ENCODE measurements around the gene KRTAP17-1. TPM values are rescaled to one million over a fixed set of nuclear protein-coding genes. Genes with fewer than 3 reads are reported as not detected.

Gene KRTAP17-1
- total RNA-seq, 2 experiments from 2014 or later = not detected

GRCh38 chr17:41301916-41302901 is 13.3 kb downstream of the KRTAP17-1 start, which contains the start of gene KRTAP29-1:
KRTAP29-1 (minus strand) TSS chr17:41302851; CDS start chr17:41302851, 0 bp downstream.
- Mint-ChIP-seq H3K36me3 (ENCODE audit: low read depth) (no peaks in the 10 kb centered on the region), H3K4me1 (ENCODE audit: low read depth) (peaks cover 20% of the 10 kb centered on the region), H3K4me3 (no peak within 1 kb of the TSS), H3K9me3 (peaks cover 2% of the 10 kb centered on the region), H3K27ac (no peak within 1 kb of the TSS), H3K27me3 (no peaks in the 10 kb centered on the region)
- intact Hi-C loops (cut with micrococcal nuclease) = no loop called here
- CTCF ChIA-PET = interaction anchor here (1.1 to 3.6 kb wide), 2 partner anchors 11 to 20 kb away, joined by 4 to 14 read pairs; no protein-coding TSS in a partner anchor
- DNase-seq = no peak
- no peak for TF ChIP-seq CTCF (IDR thresholded peaks at IDR 0.05)
- POLR2A ChIA-PET = interaction anchor here (1.3 kb wide), 1 partner anchor 20 kb away, joined by 3 read pairs; no protein-coding TSS in a partner anchor
- ATAC-seq = no peak

- ChIA-PET POLR2A (no interaction called here), CTCF (interaction anchor here (1.1 kb wide), 1 partner anchor 12 kb away, joined by 4 read pairs; no protein-coding TSS in a partner anchor)
- ATAC-seq = no peak
- DNase-seq = no peak
- H3K27me3 Mint-ChIP-seq = no peaks in the 10 kb centered on the region
- H3K36me3 Mint-ChIP-seq (ENCODE audit: low read depth) = no peaks in the 10 kb centered on the region
- intact Hi-C loops (cut with micrococcal nuclease) = no loop called here
- H3K4me3 Mint-ChIP-seq = no peak overlapping the region
- no peak for TF ChIP-seq CTCF (IDR thresholded peaks at IDR 0.05)
- H3K27ac Mint-ChIP-seq = no peak overlapping the region
- peaks cover 11% of the 10 kb centered on the region for H3K4me1 Mint-ChIP-seq (ENCODE audit: low read depth)
- H3K9me3 Mint-ChIP-seq = peaks cover 2% of the 10 kb centered on the region
Measured at GRCh38 chr17:41301204-41301790, 14.2 kb downstream of the KRTAP17-1 start.

- Mint-ChIP-seq H3K9me3 (peaks cover 2% of the 10 kb centered on the region), H3K4me1 (ENCODE audit: low read depth) (peaks cover 11% of the 10 kb centered on the region), H3K4me3 (no peak overlapping the region), H3K27me3 (no peaks in the 10 kb centered on the region), H3K36me3 (ENCODE audit: low read depth) (no peaks in the 10 kb centered on the region), H3K27ac (no peak overlapping the region)
- ChIA-PET POLR2A (no interaction called here), CTCF (no interaction called here)
- no peak for TF ChIP-seq CTCF (IDR thresholded peaks at IDR 0.05)
- DNase-seq = no peak
- intact Hi-C loops (cut with micrococcal nuclease) = no loop called here
- no peak for ATAC-seq
Measured at GRCh38 chr17:41298458-41299135, 16.9 kb downstream of the KRTAP17-1 start.

GRCh38 chr17:41296846-41297245 is 18.7 kb downstream of the KRTAP17-1 start:
- H3K4me1 Mint-ChIP-seq (ENCODE audit: low read depth) = peaks cover 9% of the 10 kb centered on the region
- intact Hi-C loops (cut with micrococcal nuclease) = no loop called here
- ChIA-PET CTCF (no interaction called here), POLR2A (no interaction called here)
- H3K27ac Mint-ChIP-seq = no peak overlapping the region
- H3K4me3 Mint-ChIP-seq = no peak overlapping the region
- no peak for TF ChIP-seq CTCF (IDR thresholded peaks at IDR 0.05)
- H3K36me3 Mint-ChIP-seq (ENCODE audit: low read depth) = no peaks in the 10 kb centered on the region
- H3K9me3 Mint-ChIP-seq = peaks cover 2% of the 10 kb centered on the region
- DNase-seq (no peak), ATAC-seq (no peak)
- no peaks in the 10 kb centered on the region for H3K27me3 Mint-ChIP-seq

Data from activated CD8-positive, alpha-beta T cell treated with anti-CD3 and anti-CD28 coated beads for 36 hours (primary cell).